Stomach (tissue), 4 donors: ENCODE results near the gene LRFN2.

Source experiments
- CTCF ChIP-seq, 7 experiments: fragments of 450-650 bp in 4 of 7; fragments of 200-600 bp in 3 of 7; sonication (generic) in 3 of 7; IDR thresholded peaks; one replicate each; pipeline ENCODE4 v1.5.1; 2016 to 2019; ENCODE audit warnings: antibody characterized with exemption in 7 of 7, control low read depth in 2 of 7, mild to moderate bottlenecking in 1 of 7
- EP300 ChIP-seq: sonication (generic); formaldehyde crosslinking; IDR thresholded peaks from one replicate; pipeline ENCODE4 v1.6.1; 2017; ENCODE audit warnings: antibody characterized with exemption
- POLR2A ChIP-seq, 4 donors: fragments of 450-650 bp; IDR thresholded peaks; one replicate each; pipeline ENCODE4 v1.6.1; 2016; ENCODE audit warnings: antibody characterized with exemption in 4 of 4, control low read depth in 2 of 4, mild to moderate bottlenecking in 1 of 4, moderate library complexity in 1 of 4
- POLR2AphosphoS5 ChIP-seq, 3 donors: sonication (generic); formaldehyde crosslinking; IDR thresholded peaks; one replicate each; pipeline ENCODE4 v1.6.1; 2016; ENCODE audit warnings: antibody characterized with exemption in 3 of 3

DNA sequence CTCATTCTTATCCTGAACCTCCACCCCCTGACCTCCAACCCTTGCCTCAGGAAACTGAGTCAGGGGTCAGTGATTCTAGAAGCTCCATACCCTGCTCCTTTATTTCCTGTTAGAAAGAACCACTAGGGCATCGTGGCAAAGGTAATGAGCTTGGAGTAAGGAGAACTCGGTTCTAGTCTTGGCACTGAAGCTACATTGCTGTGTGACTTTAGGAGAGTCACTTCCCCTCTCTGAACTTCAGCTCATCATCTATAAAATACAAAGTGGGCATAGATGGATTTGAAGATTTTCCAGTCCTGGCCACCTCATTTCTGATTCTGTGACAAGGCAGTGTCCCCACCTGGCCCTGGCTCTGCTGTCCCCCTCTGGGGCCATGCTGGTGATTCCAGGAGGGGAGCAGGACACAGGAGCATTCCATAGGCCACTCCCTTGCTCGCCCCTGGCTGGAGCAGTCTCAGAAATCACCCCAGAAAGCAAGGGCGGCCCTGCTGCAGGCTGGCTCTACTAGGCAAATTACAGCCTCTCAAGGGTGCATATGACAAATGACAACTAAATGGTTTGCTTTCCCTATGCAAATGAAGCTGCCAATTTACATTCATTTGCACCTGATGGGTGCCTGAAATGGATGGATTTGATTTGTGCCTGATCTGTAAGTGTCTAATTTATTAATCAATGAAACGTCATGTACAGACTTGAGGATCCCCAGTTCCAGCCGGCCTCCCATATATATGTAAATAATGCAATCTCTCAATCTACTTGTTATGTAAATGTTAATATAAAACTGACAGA, 62.2 kb downstream of the LRFN2 start:
- TF ChIP-seq CTCF (IDR thresholded peaks at IDR 0.05) (no peak), POLR2A (IDR thresholded peaks at IDR 0.05) (no peak), EP300 (no peak), POLR2AphosphoS5 (IDR thresholded peaks at IDR 0.05) (no peak)
